Glutamatergic neuron (in vitro differentiated cells): ENCODE measurements around the gene MICAL3. TPM values are rescaled to one million over a fixed set of nuclear protein-coding genes. Genes with fewer than 3 reads are reported as not detected.

ENCODE experiments used
- DNase-seq: peaks from one replicate; pipeline ENCODE4 v3.0.0; 2022
- H3K27ac Mint-ChIP-seq: one replicate; pipeline ENCODE4 v1.8.0; 2020; ENCODE audit warnings: mild to moderate bottlenecking, mixed read lengths, inconsistent platforms; ENCODE audit not compliant: unreplicated experiment
- H3K27me3 Mint-ChIP-seq: one replicate; pipeline ENCODE4 v1.8.0; 2020; ENCODE audit warnings: mild to moderate bottlenecking, moderate library complexity, mixed read lengths, inconsistent platforms; ENCODE audit not compliant: unreplicated experiment
- H3K36me3 Mint-ChIP-seq: one replicate; pipeline ENCODE4 v1.8.0; 2020; ENCODE audit warnings: mild to moderate bottlenecking, mixed read lengths, inconsistent platforms; ENCODE audit not compliant: unreplicated experiment
- H3K4me1 Mint-ChIP-seq: one replicate; pipeline ENCODE4 v1.8.0; 2020; ENCODE audit warnings: mild to moderate bottlenecking, low read depth, mixed read lengths, inconsistent platforms; ENCODE audit not compliant: unreplicated experiment
- H3K4me3 Mint-ChIP-seq: one replicate; pipeline ENCODE4 v1.8.0; 2020; ENCODE audit warnings: mild to moderate bottlenecking, mixed read lengths, inconsistent platforms; ENCODE audit not compliant: unreplicated experiment
- H3K9me3 Mint-ChIP-seq: one replicate; pipeline ENCODE4 v1.8.0; 2020; ENCODE audit warnings: mild to moderate bottlenecking, moderate library complexity, mixed read lengths, inconsistent platforms; ENCODE audit not compliant: unreplicated experiment
- total RNA-seq: library from RNA; stranded (reverse); fragmentation: NEBNext Ultra II Directional; extraction: Animal tissue kit (Norgen Biotek cat#: 25700); gene quantifications from one replicate; pipeline ENCODE4 v1.2.1, GENCODE V29; 2021; ENCODE audit not compliant: unreplicated experiment
- TF ChIP-seq, protein P1 (sequence below): fragments of 200-600 bp; sonication (generic); IDR thresholded peaks from one replicate; pipeline ENCODE4 v1.5.0; 2021; ENCODE audit not compliant: partially characterized antibody, unreplicated experiment

Gene MICAL3
- total RNA-seq, 1 donor from 2014 or later, result 132 TPM

DNA sequence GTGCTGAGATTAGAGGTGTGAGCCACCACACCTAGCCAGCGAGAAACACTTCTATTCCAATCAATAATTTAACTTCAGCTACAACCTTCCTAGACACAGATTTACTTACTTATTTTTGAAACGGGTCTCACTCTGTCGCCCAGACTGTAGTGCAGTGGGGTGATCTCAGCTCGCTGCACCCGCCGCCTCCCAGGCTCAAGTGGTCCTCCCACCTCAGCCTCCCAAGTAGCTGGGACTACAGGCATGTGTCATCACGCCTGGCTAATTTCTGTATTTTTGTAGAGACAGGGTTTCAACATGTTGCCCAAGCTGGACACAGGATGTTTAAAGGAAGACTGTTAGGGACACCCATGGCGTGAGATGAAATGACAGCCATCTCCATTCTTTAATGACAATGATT lies 61.3 kb downstream of the MICAL3 start:
- H3K4me3 Mint-ChIP-seq, result no peak overlapping the region
- H3K27ac Mint-ChIP-seq, result peak overlapping the region; percentile 20

GRCh38 chr22:17962168-17962567 lies 62.2 kb downstream of the MICAL3 start:
- Mint-ChIP-seq H3K4me3 (no peak overlapping the region), H3K4me1 (peaks cover 63% of the 10 kb centered on the region), H3K27ac (peak overlapping the region; percentile 41), H3K36me3 (no peaks in the 10 kb centered on the region), H3K27me3 (peaks cover 3% of the 10 kb centered on the region), H3K9me3 (peaks cover 11% of the 10 kb centered on the region)
- no peak for DNase-seq
- TF ChIP-seq, protein P1, sequence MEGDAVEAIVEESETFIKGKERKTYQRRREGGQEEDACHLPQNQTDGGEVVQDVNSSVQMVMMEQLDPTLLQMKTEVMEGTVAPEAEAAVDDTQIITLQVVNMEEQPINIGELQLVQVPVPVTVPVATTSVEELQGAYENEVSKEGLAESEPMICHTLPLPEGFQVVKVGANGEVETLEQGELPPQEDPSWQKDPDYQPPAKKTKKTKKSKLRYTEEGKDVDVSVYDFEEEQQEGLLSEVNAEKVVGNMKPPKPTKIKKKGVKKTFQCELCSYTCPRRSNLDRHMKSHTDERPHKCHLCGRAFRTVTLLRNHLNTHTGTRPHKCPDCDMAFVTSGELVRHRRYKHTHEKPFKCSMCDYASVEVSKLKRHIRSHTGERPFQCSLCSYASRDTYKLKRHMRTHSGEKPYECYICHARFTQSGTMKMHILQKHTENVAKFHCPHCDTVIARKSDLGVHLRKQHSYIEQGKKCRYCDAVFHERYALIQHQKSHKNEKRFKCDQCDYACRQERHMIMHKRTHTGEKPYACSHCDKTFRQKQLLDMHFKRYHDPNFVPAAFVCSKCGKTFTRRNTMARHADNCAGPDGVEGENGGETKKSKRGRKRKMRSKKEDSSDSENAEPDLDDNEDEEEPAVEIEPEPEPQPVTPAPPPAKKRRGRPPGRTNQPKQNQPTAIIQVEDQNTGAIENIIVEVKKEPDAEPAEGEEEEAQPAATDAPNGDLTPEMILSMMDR, result no peak

More for the DNA sequence above, 61.3 kb downstream of the MICAL3 start:
- TF ChIP-seq, protein P1, result no peak
- Mint-ChIP-seq H3K4me1 (peaks cover 60% of the 10 kb centered on the region), H3K36me3 (peaks cover 2% of the 10 kb centered on the region), H3K9me3 (peaks cover 7% of the 10 kb centered on the region), H3K27me3 (no peaks in the 10 kb centered on the region)
- DNase-seq, result no peak

DNA sequence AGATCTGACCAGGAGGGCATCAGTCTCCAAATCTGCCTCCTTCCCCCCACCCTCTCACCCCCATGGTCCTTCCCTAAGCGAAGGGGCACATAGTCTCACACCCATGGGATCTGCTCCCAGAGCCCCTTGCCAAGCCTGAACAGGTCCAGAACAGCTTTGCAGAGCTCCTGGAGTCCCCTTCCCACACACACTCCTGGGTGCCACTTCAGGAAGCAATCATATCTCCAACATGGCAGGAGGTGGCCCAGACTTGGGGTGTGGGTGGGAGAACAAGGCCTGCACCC lies 63.0 kb downstream of the MICAL3 start:
- TF ChIP-seq, protein P1, result no peak
- Mint-ChIP-seq H3K4me3 (no peak overlapping the region), H3K36me3 (no peaks in the 10 kb centered on the region), H3K4me1 (peaks cover 56% of the 10 kb centered on the region), H3K27me3 (peaks cover 3% of the 10 kb centered on the region), H3K9me3 (peaks cover 11% of the 10 kb centered on the region), H3K27ac (no peak overlapping the region)
- DNase-seq, result no peak

DNA sequence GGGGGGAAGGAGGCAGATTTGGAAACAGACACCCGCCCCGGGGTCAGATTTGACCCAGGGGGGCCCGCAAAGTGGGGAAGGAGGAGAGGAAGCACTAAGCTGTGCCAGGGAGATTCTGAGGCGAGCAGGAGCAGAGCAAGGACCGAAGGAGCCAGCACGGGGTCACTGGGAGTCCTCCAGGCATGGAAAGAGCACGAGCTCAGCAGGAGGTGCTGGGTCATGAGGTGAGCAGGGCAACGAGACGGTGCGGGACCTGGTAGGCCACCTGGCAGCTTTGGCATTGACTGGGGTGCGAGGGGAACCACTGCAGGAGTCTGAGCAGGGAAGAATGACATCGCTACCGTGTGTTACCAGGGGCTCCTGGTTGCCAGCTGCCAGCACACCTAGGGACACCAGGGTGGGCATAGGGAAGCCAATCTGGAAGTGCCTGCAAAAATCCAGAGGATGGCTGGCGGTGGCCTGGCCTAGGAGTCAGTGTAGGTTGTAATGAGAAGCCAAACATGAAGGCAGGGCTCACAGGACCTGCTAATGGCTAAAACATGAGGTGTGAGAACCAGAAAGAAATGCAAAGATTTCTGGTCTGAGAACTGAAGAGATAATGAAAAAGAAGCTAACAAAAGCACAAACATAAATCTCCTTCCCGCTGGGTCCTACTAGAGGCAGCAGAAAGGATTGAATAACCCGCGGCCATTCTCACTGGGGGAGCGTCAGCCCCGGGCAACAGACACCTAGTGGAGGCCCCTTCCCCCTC lies 63.5 kb downstream of the MICAL3 start:
- H3K27ac Mint-ChIP-seq, result no peak overlapping the region
- no peak for DNase-seq
- H3K4me1 Mint-ChIP-seq, result peaks cover 54% of the 10 kb centered on the region
- TF ChIP-seq, protein P1, result no peak
- peaks cover 9% of the 10 kb centered on the region for H3K9me3 Mint-ChIP-seq
- no peaks in the 10 kb centered on the region for H3K36me3 Mint-ChIP-seq
- peak overlapping the region; percentile 13 for H3K4me3 Mint-ChIP-seq
- H3K27me3 Mint-ChIP-seq, result peaks cover 3% of the 10 kb centered on the region

DNA sequence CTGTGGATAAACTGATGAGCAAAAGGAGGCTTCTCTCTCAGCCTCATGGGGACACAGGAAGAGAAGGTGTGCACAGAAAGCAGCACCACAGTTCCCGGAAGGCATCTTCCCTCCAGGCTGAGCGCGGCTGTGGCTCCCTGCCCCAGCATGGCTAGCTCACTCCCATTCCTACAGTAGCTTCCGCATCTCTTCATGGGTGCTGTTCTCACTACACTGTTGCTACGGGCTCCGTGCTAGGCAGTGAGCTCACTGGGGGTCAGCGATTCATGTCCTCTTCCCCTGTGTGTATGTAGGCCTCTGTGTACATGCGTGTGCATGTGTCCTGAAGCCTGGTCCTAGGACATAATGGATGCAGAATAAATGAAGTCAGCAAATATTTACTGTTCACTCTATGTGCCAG lies 64.3 kb downstream of the MICAL3 start:
- TF ChIP-seq, protein P1, result no peak
- H3K27me3 Mint-ChIP-seq, result peaks cover 8% of the 10 kb centered on the region
- H3K4me3 Mint-ChIP-seq, result no peak overlapping the region
- H3K27ac Mint-ChIP-seq, result no peak overlapping the region
- DNase-seq, result no peak
- H3K4me1 Mint-ChIP-seq, result peaks cover 54% of the 10 kb centered on the region
- H3K36me3 Mint-ChIP-seq, result no peaks in the 10 kb centered on the region
- H3K9me3 Mint-ChIP-seq, result peaks cover 13% of the 10 kb centered on the region
